Psoas muscle (tissue), 8 donors: ENCODE data around the gene FZD4. TPM values are rescaled to one million over a fixed set of nuclear protein-coding genes. Genes with fewer than 3 reads are reported as not detected.

Experiments
- ATAC-seq, 4 donors: fragments of 200-7000 bp; cut with Tn5 transposase; one replicate each; pipeline ENCODE4 v1.9.1; 2020; ENCODE audit warnings: moderate library complexity in 3 of 4, mild to moderate bottlenecking in 2 of 4
- DNase-seq, 2 donors: peaks; one replicate each; pipeline ENCODE4 v3.0.0-alpha.2; 2020
- H3K27ac ChIP-seq: fragments of 200-600 bp; one replicate; pipeline ENCODE4 v1.8.0; 2022
- H3K27me3 ChIP-seq, 3 donors: fragments of 200-600 bp in 1 of 3; one replicate each; pipeline versions ENCODE4 v1.6.1 to v1.8.0; 2013 to 2022; ENCODE audit warnings: low read length in 2 of 3, mild to moderate bottlenecking in 2 of 3, moderate library complexity in 1 of 3; ENCODE audit not compliant: insufficient read depth in 3 of 3
- H3K36me3 ChIP-seq, 2 donors: fragments of 200-600 bp in 1 of 2; one replicate each; pipeline versions ENCODE4 v1.6.1 to v1.8.0; 2013 to 2022; ENCODE audit warnings: low read depth in 1 of 2, mild to moderate bottlenecking in 1 of 2, moderate library complexity in 1 of 2; ENCODE audit not compliant: insufficient read depth in 1 of 2
- H3K4me1 ChIP-seq: fragments of 200-600 bp; one replicate; pipeline ENCODE4 v1.8.0; 2022
- H3K4me3 ChIP-seq: fragments of 200-600 bp; one replicate; pipeline ENCODE4 v1.8.0; 2022; ENCODE audit warnings: mild to moderate bottlenecking
- H3K9me3 ChIP-seq: fragments of 200-600 bp; one replicate; pipeline ENCODE4 v1.8.0; 2022
- WGBS, 3 donors: extraction: QIAGEN DNeasy Blood & Tissue Kit; methylation state at CpG; one replicate each; pipeline versions ENCODE4 v1.1.6 to v1.1.7; 2013; 5-methylcytosine and 5-hydroxymethylcytosine counted together
- intact Hi-C, 2 donors: fragments of 100-400 bp; cut with DNase I; formaldehyde crosslinking; loops; one replicate each; pipeline versions ENCODE4 v1.11.0 to v1.14.2; 2022
- polyA plus RNA-seq, 3 donors: library from polyadenylated mRNA; stranded (reverse); fragments of 200-250 nt; gene quantifications; one replicate each; pipeline ENCODE4 v1.2.3, GENCODE V29; 2013
- total RNA-seq, 4 donors: library from RNA; stranded (reverse); fragmentation: NEBNext Ultra II Directional in 2 of 4; extraction: Animal tissue kit (Norgen Biotek cat#: 25700) in 2 of 4; gene quantifications; one replicate each; pipeline versions ENCODE4 v1.2.1 to v1.2.4, GENCODE V29; 2021 to 2023
- TF ChIP-seq, protein P1 (sequence below): fragments of 200-600 bp; IDR thresholded peaks from one replicate; pipeline ENCODE4 v1.8.0; 2022; ENCODE audit warnings: antibody characterized with exemption
- donor health status: healthy with polysubstance abuse.
- donor health status: DM: no; HTN: no; CAD: no; lungs with moderate emphysema.
- donor health status: Bipolar disorder and iron deficiency.
- donor health status: healthy.
- donor health status: DM: yes; HTN: yes; CAD: no.
- donor health status: DM: no; HTN: no; CAD: no.
- donor health status: DM: no; HTN: no; CAD: no.
- donor health status: DM: yes; HTN: yes; CAD: no.

The FZD4 gene
- total and polyA plus RNA-seq, 7 donors = 12.3 to 158 (median 27.5) TPM

DNA sequence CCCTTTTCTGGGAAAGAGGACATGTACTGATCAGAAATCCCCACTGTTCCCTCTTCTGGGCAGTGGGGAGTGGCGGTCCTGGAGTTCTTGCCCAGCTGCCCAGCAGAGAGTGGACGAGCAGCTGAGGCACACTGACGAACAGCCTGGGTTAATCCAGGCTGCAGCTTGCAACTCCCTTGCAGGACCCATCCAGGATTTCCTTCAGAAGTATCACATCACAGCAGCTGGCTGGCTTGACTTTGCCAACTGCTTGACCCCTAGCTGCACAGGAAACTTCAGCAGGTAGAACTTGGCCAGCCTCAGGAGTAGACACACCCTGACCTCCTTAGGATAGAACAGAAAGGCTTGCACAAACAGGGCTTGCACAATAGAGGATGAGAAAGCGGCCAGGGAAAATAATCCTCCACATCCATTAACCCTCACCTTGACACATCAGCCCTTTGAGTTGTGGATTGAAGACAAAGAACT, 27.9 kb upstream of the FZD4 start:
- TF ChIP-seq, protein P1, sequence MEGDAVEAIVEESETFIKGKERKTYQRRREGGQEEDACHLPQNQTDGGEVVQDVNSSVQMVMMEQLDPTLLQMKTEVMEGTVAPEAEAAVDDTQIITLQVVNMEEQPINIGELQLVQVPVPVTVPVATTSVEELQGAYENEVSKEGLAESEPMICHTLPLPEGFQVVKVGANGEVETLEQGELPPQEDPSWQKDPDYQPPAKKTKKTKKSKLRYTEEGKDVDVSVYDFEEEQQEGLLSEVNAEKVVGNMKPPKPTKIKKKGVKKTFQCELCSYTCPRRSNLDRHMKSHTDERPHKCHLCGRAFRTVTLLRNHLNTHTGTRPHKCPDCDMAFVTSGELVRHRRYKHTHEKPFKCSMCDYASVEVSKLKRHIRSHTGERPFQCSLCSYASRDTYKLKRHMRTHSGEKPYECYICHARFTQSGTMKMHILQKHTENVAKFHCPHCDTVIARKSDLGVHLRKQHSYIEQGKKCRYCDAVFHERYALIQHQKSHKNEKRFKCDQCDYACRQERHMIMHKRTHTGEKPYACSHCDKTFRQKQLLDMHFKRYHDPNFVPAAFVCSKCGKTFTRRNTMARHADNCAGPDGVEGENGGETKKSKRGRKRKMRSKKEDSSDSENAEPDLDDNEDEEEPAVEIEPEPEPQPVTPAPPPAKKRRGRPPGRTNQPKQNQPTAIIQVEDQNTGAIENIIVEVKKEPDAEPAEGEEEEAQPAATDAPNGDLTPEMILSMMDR = no peak
- ATAC-seq = peak; percentile 88 to 93 (median 90)
- H3K4me1 ChIP-seq = peaks cover 54% of the 10 kb centered on the region

DNA sequence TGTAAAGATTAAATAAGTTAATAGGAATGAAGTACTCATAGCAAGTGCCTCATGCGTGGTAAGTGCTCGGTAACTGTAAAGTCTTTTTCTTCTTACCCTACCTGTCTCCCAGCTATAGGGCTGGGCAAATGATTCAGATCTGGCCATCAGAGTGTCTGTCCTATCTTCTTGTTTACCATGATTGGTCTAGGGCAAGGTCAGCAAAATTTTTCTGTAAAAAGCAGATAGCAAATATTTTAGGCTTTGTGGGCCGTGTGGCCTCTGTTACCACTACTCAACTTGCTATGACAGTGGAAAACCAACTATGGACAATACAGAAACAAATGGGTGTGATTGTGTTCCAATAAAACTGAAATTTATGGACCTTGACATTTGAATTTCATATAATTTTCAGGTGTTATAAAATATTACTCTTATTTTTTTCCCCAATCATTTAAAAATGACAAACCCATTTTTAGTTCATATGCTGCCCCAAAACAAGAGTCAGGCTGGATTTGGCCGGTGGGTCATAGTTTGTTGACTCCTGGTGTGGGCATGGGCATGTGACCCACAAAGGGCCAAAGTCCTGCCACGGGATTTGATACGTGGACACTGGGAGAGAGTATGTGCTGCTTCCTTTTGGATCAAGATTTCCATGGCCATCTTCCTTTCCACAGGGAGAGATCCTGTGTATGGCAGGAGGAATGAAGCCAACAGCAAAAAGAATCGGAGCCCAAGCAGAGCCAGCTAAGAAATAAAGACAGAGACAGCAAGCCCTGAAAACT, 26.8 kb upstream of the FZD4 start:
- ATAC-seq (no peak), DNase-seq (no peak)
- Histone ChIP-seq H3K27me3 (no peaks in the 10 kb centered on the region), H3K36me3 (no peaks in the 10 kb centered on the region), H3K4me1 (peaks cover 55% of the 10 kb centered on the region), H3K27ac (peak overlapping the region; percentile 71), H3K4me3 (no peak overlapping the region), H3K9me3 (no peaks in the 10 kb centered on the region)
- intact Hi-C loops = loop anchor here in 1 of 2 donors (2.0 to 5.0 kb wide), 2 partner anchors 25 to 55 kb away; partner anchors contain the start of gene TMEM135
- 64 to 74% (median 65%) methylated on average over 7 of the region's 7 CpGs for WGBS, 3 donors
- TF ChIP-seq, protein P1 = no peak

More for the DNA sequence above, 27.9 kb upstream of the FZD4 start:
- no peaks in the 10 kb centered on the region for H3K9me3 ChIP-seq
- peak overlapping the region; percentile 71 for H3K27ac ChIP-seq
- no peaks in the 10 kb centered on the region for H3K27me3 ChIP-seq
- peak overlapping the region; percentile 20 for H3K4me3 ChIP-seq
- DNase-seq = peak; percentile 71 to 88
- no peaks in the 10 kb centered on the region for H3K36me3 ChIP-seq
- intact Hi-C loops = loop anchor here in 1 of 2 donors (2.0 to 5.0 kb wide), 2 partner anchors 26 to 54 kb away; partner anchors contain the start of gene TMEM135
- 22 to 27% (median 24%) methylated on average over 4 of the region's 4 CpGs for WGBS, 3 donors

DNA sequence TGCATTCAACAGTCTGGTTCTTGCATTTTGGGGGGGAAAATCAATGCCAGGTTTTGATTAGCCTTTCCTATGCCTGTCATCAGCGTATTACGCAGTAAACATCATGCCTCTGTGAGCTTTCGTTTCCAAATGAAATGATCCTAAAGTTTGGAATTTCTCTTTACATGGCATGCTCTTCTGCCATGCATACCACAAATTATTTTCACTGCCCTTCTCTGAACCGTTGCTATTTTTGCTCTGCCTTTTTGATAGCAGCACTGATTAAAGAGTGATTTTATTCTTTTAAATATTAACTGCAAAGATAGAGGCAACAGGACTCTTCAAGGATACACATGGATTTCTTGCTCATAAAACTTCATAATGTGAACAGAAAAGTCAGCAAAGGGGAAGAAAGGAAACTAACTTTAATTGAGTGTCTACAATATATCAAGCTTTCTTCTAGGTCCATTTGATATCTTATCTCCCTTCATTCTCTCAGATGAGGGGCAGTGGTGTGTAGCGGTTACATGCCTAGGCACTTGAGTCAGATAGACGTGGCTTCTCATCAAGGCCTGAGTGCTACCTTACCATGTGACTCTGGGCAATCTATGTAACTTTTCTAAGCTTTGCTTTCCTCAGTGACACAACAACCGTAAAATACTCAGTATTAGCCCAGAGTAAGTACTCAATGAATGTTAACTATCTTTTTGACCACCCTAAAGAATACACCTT, 25.0 kb upstream of the FZD4 start:
- no peak for DNase-seq
- 52 to 63% (median 62%) methylated on average over 7 of the region's 7 CpGs for WGBS, 3 donors
- ATAC-seq = no peak
- Histone ChIP-seq H3K4me1 (peaks cover 55% of the 10 kb centered on the region), H3K36me3 (no peaks in the 10 kb centered on the region), H3K9me3 (no peaks in the 10 kb centered on the region), H3K4me3 (no peak overlapping the region), H3K27me3 (no peaks in the 10 kb centered on the region), H3K27ac (no peak overlapping the region)
- TF ChIP-seq, protein P1 = no peak
- intact Hi-C loops = loop anchor here in 1 of 2 donors (5.0 kb wide), 1 partner anchor 57 kb away; the partner anchor contains the start of gene TMEM135

DNA sequence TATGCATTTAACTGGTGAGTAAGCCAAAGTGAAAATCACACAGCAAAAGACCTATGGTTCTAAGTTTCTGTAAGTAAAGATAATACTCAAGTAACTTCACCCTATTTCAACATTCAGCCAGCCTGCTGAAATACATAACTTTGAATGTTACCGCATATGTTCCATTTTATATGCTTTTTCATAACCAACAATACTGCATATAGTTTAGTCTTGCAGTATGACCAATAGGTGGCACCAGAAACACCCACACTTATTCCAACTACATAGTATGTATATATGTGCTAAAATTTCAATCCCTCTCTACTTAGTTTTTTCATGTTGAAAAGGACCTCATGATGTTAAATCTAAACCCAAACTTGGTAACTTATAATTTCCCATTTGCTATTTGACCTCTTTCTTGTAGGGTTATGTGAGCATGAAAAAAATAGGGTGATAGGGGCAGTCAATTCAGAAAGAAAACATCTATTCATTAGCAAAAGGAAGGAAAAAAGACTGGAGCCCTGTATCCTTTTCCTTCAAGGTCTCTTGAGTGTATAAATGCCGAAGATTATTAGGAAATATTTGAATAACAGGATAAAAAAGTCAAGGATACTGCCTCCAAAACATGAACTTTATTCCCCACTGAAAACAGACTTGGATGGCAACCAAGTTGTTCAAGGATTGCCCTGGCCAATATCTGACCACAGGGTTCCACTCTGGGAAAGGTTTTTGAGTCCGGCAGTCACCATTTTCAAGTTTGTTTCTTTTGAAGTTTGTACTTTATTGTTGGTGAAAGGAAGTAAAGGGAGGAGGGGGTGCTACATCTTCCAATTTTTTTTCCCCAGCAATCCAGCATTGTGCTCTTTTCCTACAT, 23.8 kb upstream of the FZD4 start:
- TF ChIP-seq, protein P1 = peak; percentile 43
- no peak overlapping the region for H3K27ac ChIP-seq
- 67 to 69% (median 68%) methylated on average over 3 of the region's 3 CpGs for WGBS, 3 donors
- no peak for ATAC-seq
- H3K36me3 ChIP-seq = no peaks in the 10 kb centered on the region
- H3K27me3 ChIP-seq = no peaks in the 10 kb centered on the region
- H3K4me3 ChIP-seq = no peak overlapping the region
- intact Hi-C loops = no loop called here
- H3K4me1 ChIP-seq = peaks cover 49% of the 10 kb centered on the region
- H3K9me3 ChIP-seq = no peaks in the 10 kb centered on the region
- DNase-seq = no peak
